Left forelimb (tissue), 1 donor: ENCODE measurements around the gene ZNF512.
A peak's percentile ranks its signal among the peaks of the same experiment; 100 is the strongest.
"Not testable (repeated sequence)": the region's sequence is repeated elsewhere in the genome, so short reads cannot be mapped to it uniquely, and the experiment has no call there.

Experiments
- DNase-seq: peaks from one replicate; pipeline ENCODE4 v3.0.0-alpha.2; 2018; ENCODE audit warnings: low spot score

The ZNF512 gene

GRCh38 chr2:27582695-27583389 is at the start of gene ZNF512:
TSS of gene ZNF512 (plus strand) at chr2:27583042. CDS start at chr2:27583113, 71 bp downstream.
- DNase-seq, result peak; percentile 91

DNA sequence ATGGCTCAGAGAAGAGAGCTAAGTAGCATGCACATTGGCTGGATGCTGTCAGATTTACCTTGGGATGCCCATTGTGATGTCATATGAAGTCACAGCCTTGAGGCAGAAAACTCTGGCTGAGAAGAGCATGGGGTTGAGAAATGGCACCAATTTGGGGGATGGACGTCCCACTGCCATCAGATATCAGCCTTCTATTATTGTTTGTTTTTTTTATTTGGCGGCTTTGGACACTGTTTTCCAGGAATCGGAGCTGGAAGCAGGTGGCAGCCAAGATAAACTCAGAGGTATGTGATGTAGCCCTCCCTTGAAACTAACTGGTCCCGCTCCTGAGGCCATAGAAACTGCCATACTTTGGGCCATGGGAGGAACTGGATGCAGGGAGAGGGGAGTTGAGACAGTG is 45.6 kb upstream of the ZNF512 start:
- no peak for DNase-seq

GRCh38 chr2:27538839-27539450 is 43.9 kb upstream of the ZNF512 start:
- not testable (repeated sequence) for DNase-seq

GRCh38 chr2:27539649-27540048 is 43.2 kb upstream of the ZNF512 start:
- not testable (repeated sequence) for DNase-seq

DNA sequence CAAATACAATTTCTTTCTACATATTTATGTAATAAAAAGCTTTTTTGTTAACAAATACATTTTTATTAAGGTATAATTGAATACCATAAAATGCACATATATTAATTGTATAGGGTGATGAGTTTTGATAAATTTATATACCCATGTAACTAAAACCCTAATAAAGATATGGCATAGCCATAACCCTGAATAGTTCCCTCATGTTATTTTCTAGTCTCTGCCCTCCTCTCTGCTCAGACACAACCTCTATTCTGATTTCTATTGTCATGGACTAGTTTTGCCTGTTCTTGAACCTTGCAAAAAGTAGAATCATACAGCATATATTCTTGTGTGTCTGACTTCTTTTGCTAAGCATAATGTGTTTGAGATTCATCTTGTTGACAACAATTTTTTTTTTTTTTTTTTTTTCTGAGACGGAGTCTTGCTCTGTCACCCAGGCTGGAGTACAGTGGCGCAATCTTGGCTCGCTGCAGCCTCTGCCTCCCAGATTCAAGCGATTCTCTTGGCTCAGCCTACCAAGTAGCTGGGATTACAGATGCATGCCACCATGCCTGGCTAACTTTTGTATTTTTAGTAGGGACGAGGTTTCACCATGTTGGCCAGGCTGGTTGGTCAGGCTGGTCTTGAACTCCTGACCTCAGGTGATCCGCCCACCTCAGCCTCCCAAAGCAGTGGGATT is 38.6 kb upstream of the ZNF512 start:
- no peak for DNase-seq

GRCh38 chr2:27545348-27546141 is 37.3 kb upstream of the ZNF512 start:
- no peak for DNase-seq

DNA sequence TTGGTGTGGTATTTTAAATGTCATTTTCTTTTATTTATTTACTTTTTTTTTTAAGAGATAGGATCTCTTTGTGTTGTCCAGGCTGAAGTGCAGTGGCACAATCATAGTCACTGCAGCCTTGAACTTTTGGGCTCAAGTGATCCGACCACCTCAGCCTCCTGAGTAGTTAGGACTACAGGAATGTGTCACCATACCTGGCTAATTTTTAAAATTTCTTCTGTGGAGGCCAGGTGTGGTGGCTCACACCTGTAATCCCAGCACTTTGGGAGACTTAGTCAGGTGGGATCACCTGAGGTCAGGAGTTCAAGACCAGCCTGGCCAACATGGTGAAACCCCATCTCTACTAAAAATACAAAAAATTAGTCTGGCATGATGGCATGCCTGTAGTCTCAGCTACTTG is 33.5 kb upstream of the ZNF512 start:
- no peak for DNase-seq

- DNase-seq, result no peak
Measured at GRCh38 chr2:27551514-27551913, 31.3 kb upstream of the ZNF512 start.

DNA sequence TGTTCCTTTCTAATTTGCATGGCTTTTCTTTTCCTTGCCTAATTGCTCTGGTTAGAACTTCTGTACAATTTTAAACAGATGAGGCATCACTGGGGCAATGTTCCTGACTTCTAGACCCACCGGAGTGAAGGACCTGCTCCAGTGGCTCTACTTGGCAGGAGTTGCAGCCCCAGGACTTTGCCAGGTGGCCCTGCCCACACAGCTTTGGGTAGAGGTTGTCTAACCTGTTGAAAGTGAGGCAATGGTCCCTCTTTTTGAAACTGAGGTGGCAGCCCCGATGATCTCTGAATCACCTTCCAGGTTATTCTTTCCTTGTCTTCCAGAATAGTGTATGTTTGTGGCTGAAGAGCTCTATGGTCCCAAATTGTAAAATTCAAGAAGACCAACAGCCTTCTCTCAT is 29.9 kb upstream of the ZNF512 start:
- DNase-seq, result no peak

DNA sequence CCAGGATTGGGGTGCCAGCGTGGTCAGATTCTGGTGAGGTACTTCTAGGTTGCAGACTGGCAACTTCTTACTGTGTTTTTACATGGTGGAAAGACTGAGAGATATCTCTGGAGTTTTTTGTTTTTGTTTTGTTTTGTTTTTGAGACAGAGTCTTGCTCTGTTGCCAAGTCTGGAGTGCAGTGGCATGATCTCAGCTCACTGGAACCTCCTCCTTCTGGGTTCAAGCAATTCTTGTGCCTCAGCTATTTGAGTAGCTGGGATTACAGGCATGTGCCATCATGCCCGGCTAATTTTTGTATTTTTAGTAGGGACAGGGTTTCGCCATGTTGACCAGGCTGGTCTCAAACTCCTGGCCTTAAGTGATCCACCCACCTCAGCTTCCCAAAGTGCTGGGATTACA is 28.4 kb upstream of the ZNF512 start:
- not testable (repeated sequence) for DNase-seq

DNA sequence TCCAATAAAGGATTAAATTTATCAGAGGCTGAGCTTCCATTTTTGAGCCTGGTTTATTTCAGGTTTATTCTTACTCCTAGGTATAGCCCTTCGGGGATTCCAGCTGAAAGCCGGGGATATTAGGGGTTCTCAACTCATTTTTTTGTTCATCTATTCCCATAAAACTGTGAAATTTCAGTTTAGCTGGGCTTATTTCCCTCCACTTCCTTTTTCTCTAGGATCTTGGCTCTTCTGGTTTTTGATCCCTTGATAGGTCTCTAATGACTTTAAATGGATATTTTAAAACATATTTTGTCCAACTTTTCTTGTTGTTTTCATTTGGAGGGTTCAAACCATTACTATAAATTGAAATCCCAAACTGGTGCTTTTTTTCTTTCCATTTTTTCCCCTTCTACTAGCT is 23.6 kb upstream of the ZNF512 start:
- DNase-seq, result no peak

DNA sequence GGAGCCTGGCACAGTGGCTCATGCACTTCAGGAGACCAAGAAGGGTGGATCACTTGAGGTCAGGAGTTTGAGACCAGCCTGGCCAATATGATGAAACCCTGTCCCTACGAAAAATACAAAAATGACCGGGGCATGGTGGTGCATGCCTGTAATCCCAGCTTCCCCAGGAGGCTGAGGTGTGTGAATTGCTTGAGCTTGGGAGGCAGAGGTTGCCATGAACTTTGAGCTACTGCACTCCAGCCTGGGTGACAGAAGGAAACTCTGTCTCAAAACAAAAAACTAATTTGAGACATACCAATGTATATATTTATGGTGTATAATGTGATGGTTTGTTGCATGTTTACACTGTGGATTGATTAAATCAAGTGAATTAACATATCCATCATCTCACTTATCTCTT is 21.8 kb upstream of the ZNF512 start:
- DNase-seq, result no peak

DNA sequence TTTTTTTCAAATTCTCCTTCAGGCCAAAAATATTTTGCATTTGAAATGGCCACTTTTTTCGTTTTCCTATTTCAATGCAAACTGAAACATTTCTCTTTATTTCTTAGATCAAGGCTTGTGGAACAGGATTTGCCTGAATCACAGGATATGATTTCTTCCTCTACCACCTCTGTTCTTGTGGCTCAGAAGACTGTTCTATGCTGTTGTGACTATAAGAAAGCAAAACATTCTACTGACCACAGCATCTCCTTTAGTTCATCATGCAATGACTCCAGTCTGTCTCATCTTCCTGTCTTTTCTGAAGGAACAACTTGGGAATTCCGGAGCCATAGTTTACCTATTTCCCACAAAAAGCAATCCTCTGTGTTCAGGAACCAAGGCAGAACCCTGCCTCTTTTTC is 16.2 kb upstream of the ZNF512 start:
- no peak for DNase-seq

DNA sequence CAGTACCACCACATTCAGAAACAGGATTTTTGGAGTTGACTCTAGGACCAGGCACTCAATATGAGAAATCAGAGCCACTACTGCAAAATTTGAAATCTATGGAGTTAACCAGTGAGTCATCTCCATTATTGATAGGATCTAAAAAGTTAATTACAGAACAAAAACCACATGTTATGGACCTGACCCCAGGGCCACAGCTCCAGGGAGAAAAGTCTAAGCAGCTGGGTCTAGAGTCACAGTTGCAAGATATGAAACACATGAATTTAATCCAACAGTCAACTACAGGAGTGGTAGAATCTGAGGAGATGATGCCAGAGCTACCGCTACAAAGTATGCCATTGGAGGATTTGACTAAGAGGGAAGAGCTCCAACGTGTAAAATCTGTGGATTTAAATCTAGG is 13.4 kb upstream of the ZNF512 start:
- DNase-seq, result no peak

DNA sequence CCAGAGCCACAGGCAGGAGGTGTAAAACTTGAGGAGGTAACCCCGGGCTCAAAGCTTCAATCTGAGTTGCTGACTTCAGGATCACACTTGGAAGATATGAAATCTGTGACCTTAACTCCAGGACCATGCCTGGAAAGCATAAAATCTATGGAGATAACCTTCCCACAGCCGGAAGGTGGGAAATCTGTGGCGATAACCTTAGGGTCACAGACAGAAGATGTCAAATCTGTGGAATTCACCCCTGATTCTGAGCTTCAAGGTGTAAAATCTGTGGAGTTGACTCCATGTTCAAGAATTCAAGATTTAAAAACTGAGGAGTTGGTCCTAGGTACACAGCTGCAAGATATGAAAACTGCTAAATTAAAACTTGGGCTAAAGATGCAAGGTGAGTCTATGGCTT is 11.6 kb upstream of the ZNF512 start:
- no peak for DNase-seq

- DNase-seq, result no peak
Measured at GRCh38 chr2:27571681-27572080, 11.2 kb upstream of the ZNF512 start.

DNA sequence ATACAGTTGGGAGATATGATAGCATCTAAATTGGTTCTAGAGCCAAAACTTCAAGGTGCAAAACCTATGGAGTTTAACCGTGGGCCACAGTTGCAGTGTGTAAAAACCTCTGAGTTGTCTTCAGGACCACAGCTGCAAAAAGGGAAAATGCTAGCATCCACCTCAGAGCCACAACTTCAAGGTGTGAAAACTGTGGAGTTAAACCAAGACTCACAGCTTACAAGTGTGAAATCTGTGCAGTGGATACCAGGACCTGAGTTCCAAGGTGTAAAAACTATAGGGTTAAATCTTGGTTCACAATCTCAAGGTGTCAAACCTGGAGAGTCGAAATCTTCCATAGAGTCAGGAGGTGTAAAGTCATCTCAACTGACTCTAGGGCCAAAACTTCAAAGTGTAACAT is 10.4 kb upstream of the ZNF512 start:
- no peak for DNase-seq

DNA sequence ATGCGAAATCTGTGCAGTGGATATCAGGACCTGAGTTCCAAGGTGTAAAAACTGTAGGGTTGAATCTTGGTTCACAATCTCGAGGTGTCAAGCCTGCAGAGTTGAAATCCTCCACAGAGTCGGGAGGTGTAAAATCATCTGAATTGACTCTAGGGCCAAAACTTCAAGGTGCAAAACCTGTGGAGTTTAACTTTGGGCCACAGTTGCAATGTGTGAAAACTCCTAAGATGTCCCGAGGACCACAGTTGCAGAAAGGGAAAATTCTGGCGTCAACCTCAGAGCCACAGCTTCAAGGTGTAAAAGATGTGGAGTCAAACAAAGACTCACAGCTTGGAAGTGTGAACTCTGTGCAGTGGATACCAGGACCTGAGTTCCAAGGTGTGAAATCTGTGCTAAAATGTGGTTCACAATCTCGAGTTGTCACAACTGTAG is 9.8 kb upstream of the ZNF512 start:
- DNase-seq, result no peak

GRCh38 chr2:27573452-27573851 is 9.4 kb upstream of the ZNF512 start:
- no peak for DNase-seq

DNA sequence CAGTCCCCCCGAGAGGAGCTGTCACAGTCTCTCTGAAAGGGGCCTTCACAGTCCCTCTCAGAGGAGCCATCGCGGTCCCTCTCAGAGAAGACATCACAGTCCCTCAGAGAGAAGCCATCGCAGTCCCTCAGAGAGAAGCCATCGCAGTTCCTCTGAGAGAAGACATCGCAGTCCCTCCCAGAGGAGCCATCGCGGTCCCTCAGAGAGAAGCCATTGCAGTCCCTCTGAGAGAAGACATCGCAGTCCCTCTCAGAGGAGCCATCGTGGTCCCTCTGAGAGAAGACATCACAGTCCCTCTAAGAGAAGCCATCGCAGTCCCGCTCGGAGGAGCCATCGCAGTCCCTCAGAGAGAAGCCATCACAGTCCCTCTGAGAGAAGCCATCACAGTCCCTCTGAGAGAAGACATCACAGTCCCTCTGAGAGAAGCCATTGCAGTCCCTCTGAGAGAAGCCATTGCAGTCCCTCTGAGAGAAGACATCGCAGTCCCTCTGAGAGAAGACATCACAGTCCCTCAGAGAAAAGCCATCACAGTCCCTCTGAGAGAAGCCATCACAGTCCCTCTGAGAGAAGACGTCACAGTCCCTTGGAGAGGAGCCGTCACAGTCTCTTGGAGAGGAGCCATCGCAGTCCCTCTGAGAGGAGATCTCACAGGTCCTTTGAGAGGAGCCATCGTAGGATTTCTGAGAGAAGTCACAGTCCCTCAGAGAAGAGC is 1.3 kb upstream of the ZNF512 start:
- DNase-seq, result no peak

- DNase-seq, result no peak
Measured at GRCh38 chr2:27582129-27582694, 630 bp upstream of the ZNF512 start.
